Trophoblast cell (in vitro differentiated cells and primary cell): Measurements from ENCODE around the gene DENND4A.

Experiments
- DNase-seq, 2 donors: peaks; one replicate each; pipeline ENCODE4 v3.0.0-alpha.2; 2016
- H2AFZ ChIP-seq: 2 replicates; pipeline ENCODE4 v1.6.1; 2013; ENCODE audit warnings: low read length, moderate library complexity, mild to moderate bottlenecking; ENCODE audit not compliant: insufficient read depth, poor library complexity
- H2AK5ac ChIP-seq: 2 replicates; pipeline ENCODE4 v1.6.1; 2013; ENCODE audit warnings: mild to moderate bottlenecking, low read length
- H2BK120ac ChIP-seq: 2 replicates; pipeline ENCODE4 v1.6.1; 2013; ENCODE audit warnings: low read length, mild to moderate bottlenecking, moderate library complexity; ENCODE audit not compliant: insufficient read depth, poor library complexity
- H2BK12ac ChIP-seq: 2 replicates; pipeline ENCODE4 v1.6.1; 2013; ENCODE audit warnings: mild to moderate bottlenecking, low read length, moderate library complexity
- H2BK5ac ChIP-seq: 2 replicates; pipeline ENCODE4 v1.6.1; 2013; ENCODE audit warnings: low read length, low read depth, moderate library complexity, mild to moderate bottlenecking; ENCODE audit not compliant: poor library complexity
- H3K14ac ChIP-seq: 2 replicates; pipeline ENCODE4 v1.6.1; 2013; ENCODE audit warnings: mild to moderate bottlenecking, low read length
- H3K18ac ChIP-seq: 2 replicates; pipeline ENCODE4 v1.6.1; 2013; ENCODE audit warnings: mild to moderate bottlenecking, low read length
- H3K23ac ChIP-seq: 2 replicates; pipeline ENCODE4 v1.6.1; 2013; ENCODE audit warnings: low read length
- H3K27ac ChIP-seq: 2 replicates; pipeline ENCODE4 v1.5.1; 2013; ENCODE audit warnings: low read depth, mild to moderate bottlenecking, inconsistent platforms, low read length, moderate library complexity
- H3K27me3 ChIP-seq: 2 replicates; pipeline ENCODE4 v1.6.1; 2013; ENCODE audit warnings: inconsistent platforms, mild to moderate bottlenecking, low read length, moderate library complexity; ENCODE audit not compliant: insufficient read depth
- H3K36me3 ChIP-seq, 2 experiments: 1 replicate in 1 of 2; 2 replicates in 1 of 2; pipeline ENCODE4 v1.6.1; 2013; ENCODE audit warnings: low read length in 2 of 2, mild to moderate bottlenecking in 2 of 2, moderate library complexity in 1 of 2; ENCODE audit not compliant: insufficient read depth in 2 of 2, control insufficient read depth in 1 of 2
- H3K4ac ChIP-seq: 2 replicates; pipeline ENCODE4 v1.6.1; 2013; ENCODE audit warnings: low read depth, mild to moderate bottlenecking, low read length, moderate library complexity
- H3K4me1 ChIP-seq, 2 experiments: 1 replicate in 1 of 2; 2 replicates in 1 of 2; pipeline ENCODE4 v1.6.1; 2013; ENCODE audit warnings: low read length in 2 of 2, mild to moderate bottlenecking in 2 of 2, moderate library complexity in 1 of 2; ENCODE audit not compliant: insufficient read depth in 2 of 2, control insufficient read depth in 1 of 2
- H3K4me2 ChIP-seq: 2 replicates; pipeline ENCODE4 v1.6.1; 2013; ENCODE audit warnings: inconsistent platforms, mild to moderate bottlenecking, low read length, moderate library complexity
- H3K4me3 ChIP-seq: 2 replicates; pipeline ENCODE4 v1.5.1; 2013; ENCODE audit warnings: mild to moderate bottlenecking, low read depth, low read length, inconsistent platforms
- H3K79me1 ChIP-seq: one replicate; pipeline ENCODE4 v1.6.1; 2013; ENCODE audit warnings: low read length
- H3K79me2 ChIP-seq: 2 replicates; pipeline ENCODE4 v1.6.1; 2013; ENCODE audit warnings: low read length, mild to moderate bottlenecking; ENCODE audit not compliant: control insufficient read depth, insufficient read depth, poor library complexity
- H3K9ac ChIP-seq: 2 replicates; pipeline ENCODE4 v1.6.1; 2013; ENCODE audit warnings: mild to moderate bottlenecking, low read length
- H3K9me3 ChIP-seq: 2 replicates; pipeline ENCODE4 v1.6.1; 2013; ENCODE audit warnings: low read depth, mild to moderate bottlenecking, control low read depth, inconsistent platforms, low read length; ENCODE audit not compliant: insufficient read depth
- H4K12ac ChIP-seq: 2 replicates; pipeline ENCODE4 v1.6.1; 2013; ENCODE audit warnings: low read depth, mild to moderate bottlenecking, low read length, moderate library complexity
- H4K8ac ChIP-seq: 2 replicates; pipeline ENCODE4 v1.6.1; 2013; ENCODE audit warnings: low read depth, mild to moderate bottlenecking, low read length, moderate library complexity
- H4K91ac ChIP-seq: one replicate; pipeline ENCODE4 v1.6.1; 2013; ENCODE audit warnings: low read depth, mild to moderate bottlenecking, low read length, moderate library complexity
- WGBS: extraction: QIAGEN DNeasy Blood & Tissue Kit; methylation state at CpG from one replicate; pipeline ENCODE4 v1.1.7; 2013; ENCODE audit warnings: missing lambda C conversion rate; ENCODE audit not compliant: insufficient read length, insufficient coverage; ENCODE audit errors: extremely low coverage; 5-methylcytosine and 5-hydroxymethylcytosine counted together

The DENND4A gene

GRCh38 chr15:65827065-65827464, 35.0 kb upstream of the DENND4A start:
- no peaks in the 10 kb centered on the region for H3K36me3 ChIP-seq
- H3K18ac ChIP-seq, result no peak overlapping the region
- H3K27me3 ChIP-seq, result no peaks in the 10 kb centered on the region
- H3K23ac ChIP-seq, result no peak overlapping the region
- no peak overlapping the region for H3K9ac ChIP-seq
- peak overlapping the region; percentile 22 for H4K91ac ChIP-seq
- H3K4me1 ChIP-seq, result peaks cover 0 to 11% of the 10 kb centered on the region in 2 experiments
- no peak overlapping the region for H2AFZ ChIP-seq
- H3K79me1 ChIP-seq, result no peaks in the 10 kb centered on the region
- peak overlapping the region; percentile 13 for H4K8ac ChIP-seq
- no CpG with 5 or more reads among the region's 3 CpGs for WGBS
- no peak overlapping the region for H3K4me3 ChIP-seq
- H4K12ac ChIP-seq, result no peak overlapping the region
- H3K27ac ChIP-seq, result no peak overlapping the region
- peak; percentile 36 to 65 for DNase-seq
- no peak overlapping the region for H2BK5ac ChIP-seq
- no peak overlapping the region for H3K4ac ChIP-seq
- no peak overlapping the region for H2BK12ac ChIP-seq
- no peak overlapping the region for H3K14ac ChIP-seq
- H2BK120ac ChIP-seq, result no peak overlapping the region
- H3K4me2 ChIP-seq, result peak overlapping the region; percentile 6
- no peaks in the 10 kb centered on the region for H3K79me2 ChIP-seq
- no peak overlapping the region for H2AK5ac ChIP-seq
- no peaks in the 10 kb centered on the region for H3K9me3 ChIP-seq

GRCh38 chr15:65824941-65825544, 33.0 kb upstream of the DENND4A start:
- Histone ChIP-seq H2AK5ac (no peak overlapping the region), H3K4me3 (no peak overlapping the region), H3K4me2 (no peak overlapping the region), H3K27me3 (no peaks in the 10 kb centered on the region), H3K9me3 (no peaks in the 10 kb centered on the region), H3K36me3 (no peaks in the 10 kb centered on the region), H3K4me1 (peaks cover 0 to 11% of the 10 kb centered on the region in 2 experiments), H3K9ac (no peak overlapping the region), H3K27ac (peak overlapping the region; percentile 24), H3K79me2 (no peaks in the 10 kb centered on the region), H4K91ac (no peak overlapping the region), H2BK120ac (no peak overlapping the region), H4K12ac (no peak overlapping the region), H3K79me1 (no peaks in the 10 kb centered on the region), H3K4ac (no peak overlapping the region), H2BK5ac (no peak overlapping the region), H3K18ac (no peak overlapping the region), H4K8ac (no peak overlapping the region), H3K14ac (no peak overlapping the region), H2AFZ (no peak overlapping the region), H2BK12ac (no peak overlapping the region), H3K23ac (no peak overlapping the region)
- DNase-seq, result peak; percentile 55 to 67
- no CpG with 5 or more reads among the region's 5 CpGs for WGBS

- H3K4me2 ChIP-seq, result no peak overlapping the region
- peaks cover 0 to 8% of the 10 kb centered on the region in 2 experiments for H3K4me1 ChIP-seq
- peak; percentile 66 to 80 for DNase-seq
- no peak overlapping the region for H4K8ac ChIP-seq
- H2BK12ac ChIP-seq, result no peak overlapping the region
- H3K9ac ChIP-seq, result no peak overlapping the region
- H2AFZ ChIP-seq, result no peak overlapping the region
- no peak overlapping the region for H2AK5ac ChIP-seq
- no peak overlapping the region for H3K27ac ChIP-seq
- no peaks in the 10 kb centered on the region for H3K27me3 ChIP-seq
- H3K36me3 ChIP-seq, result no peaks in the 10 kb centered on the region
- H3K4me3 ChIP-seq, result no peak overlapping the region
- no peaks in the 10 kb centered on the region for H3K79me2 ChIP-seq
- H3K79me1 ChIP-seq, result no peaks in the 10 kb centered on the region
- no peak overlapping the region for H3K14ac ChIP-seq
- H2BK120ac ChIP-seq, result peak overlapping the region; percentile 22
- WGBS, result no CpG with 5 or more reads among the region's 7 CpGs
- no peaks in the 10 kb centered on the region for H3K9me3 ChIP-seq
- no peak overlapping the region for H4K12ac ChIP-seq
- H3K23ac ChIP-seq, result no peak overlapping the region
- no peak overlapping the region for H3K18ac ChIP-seq
- peak overlapping the region; percentile 47 for H4K91ac ChIP-seq
- H3K4ac ChIP-seq, result no peak overlapping the region
- peak overlapping the region; percentile 63 for H2BK5ac ChIP-seq
Measured at GRCh38 chr15:65824031-65824743, 32.1 kb upstream of the DENND4A start.

- no peak overlapping the region for H2BK12ac ChIP-seq
Measured at GRCh38 chr15:65822316-65822715, 30.2 kb upstream of the DENND4A start.

More at GRCh38 chr15:65822316-65822715, 30.2 kb upstream of the DENND4A start:
- Histone ChIP-seq H3K9me3 (no peaks in the 10 kb centered on the region), H2BK120ac (no peak overlapping the region), H3K4me1 (peaks cover 3 to 8% of the 10 kb centered on the region in 2 experiments), H3K23ac (no peak overlapping the region), H3K27me3 (no peaks in the 10 kb centered on the region), H4K91ac (no peak overlapping the region), H4K8ac (no peak overlapping the region), H2AK5ac (no peak overlapping the region), H3K79me1 (no peaks in the 10 kb centered on the region), H3K4ac (no peak overlapping the region), H3K4me3 (no peak overlapping the region), H3K79me2 (no peaks in the 10 kb centered on the region), H3K18ac (no peak overlapping the region), H3K27ac (no peak overlapping the region), H3K9ac (no peak overlapping the region), H3K4me2 (no peak overlapping the region), H4K12ac (no peak overlapping the region), H3K36me3 (no peaks in the 10 kb centered on the region), H2AFZ (no peak overlapping the region), H2BK5ac (no peak overlapping the region), H3K14ac (no peak overlapping the region)
- no CpG with 5 or more reads among the region's 3 CpGs for WGBS
- no peak for DNase-seq
